ENCODE results near the gene ARHGAP20.

GRCh38 chr11:110713449-110713776, 1.2 kb upstream of the ARHGAP20 start:
- TF ChIP-seq, protein P1, sequence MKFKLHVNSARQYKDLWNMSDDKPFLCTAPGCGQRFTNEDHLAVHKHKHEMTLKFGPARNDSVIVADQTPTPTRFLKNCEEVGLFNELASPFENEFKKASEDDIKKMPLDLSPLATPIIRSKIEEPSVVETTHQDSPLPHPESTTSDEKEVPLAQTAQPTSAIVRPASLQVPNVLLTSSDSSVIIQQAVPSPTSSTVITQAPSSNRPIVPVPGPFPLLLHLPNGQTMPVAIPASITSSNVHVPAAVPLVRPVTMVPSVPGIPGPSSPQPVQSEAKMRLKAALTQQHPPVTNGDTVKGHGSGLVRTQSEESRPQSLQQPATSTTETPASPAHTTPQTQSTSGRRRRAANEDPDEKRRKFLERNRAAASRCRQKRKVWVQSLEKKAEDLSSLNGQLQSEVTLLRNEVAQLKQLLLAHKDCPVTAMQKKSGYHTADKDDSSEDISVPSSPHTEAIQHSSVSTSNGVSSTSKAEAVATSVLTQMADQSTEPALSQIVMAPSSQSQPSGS (tag by site-specific recombination; IDR thresholded peaks at IDR 0.05; ENCODE audit: low read depth) = no peak
- TF ChIP-seq, protein P2, sequence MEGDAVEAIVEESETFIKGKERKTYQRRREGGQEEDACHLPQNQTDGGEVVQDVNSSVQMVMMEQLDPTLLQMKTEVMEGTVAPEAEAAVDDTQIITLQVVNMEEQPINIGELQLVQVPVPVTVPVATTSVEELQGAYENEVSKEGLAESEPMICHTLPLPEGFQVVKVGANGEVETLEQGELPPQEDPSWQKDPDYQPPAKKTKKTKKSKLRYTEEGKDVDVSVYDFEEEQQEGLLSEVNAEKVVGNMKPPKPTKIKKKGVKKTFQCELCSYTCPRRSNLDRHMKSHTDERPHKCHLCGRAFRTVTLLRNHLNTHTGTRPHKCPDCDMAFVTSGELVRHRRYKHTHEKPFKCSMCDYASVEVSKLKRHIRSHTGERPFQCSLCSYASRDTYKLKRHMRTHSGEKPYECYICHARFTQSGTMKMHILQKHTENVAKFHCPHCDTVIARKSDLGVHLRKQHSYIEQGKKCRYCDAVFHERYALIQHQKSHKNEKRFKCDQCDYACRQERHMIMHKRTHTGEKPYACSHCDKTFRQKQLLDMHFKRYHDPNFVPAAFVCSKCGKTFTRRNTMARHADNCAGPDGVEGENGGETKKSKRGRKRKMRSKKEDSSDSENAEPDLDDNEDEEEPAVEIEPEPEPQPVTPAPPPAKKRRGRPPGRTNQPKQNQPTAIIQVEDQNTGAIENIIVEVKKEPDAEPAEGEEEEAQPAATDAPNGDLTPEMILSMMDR (tag by site-specific recombination; IDR thresholded peaks at IDR 0.05) = no peak
- TF ChIP-seq SALL2 (tag by site-specific recombination; IDR thresholded peaks at IDR 0.05; ENCODE audit: borderline replicate concordance) (no peak), ZNF629 (tag by site-specific recombination; IDR thresholded peaks at IDR 0.05) (no peak)
